Neural crest cell (in vitro differentiated cells): ENCODE results near the gene HDAC1. TPM values are rescaled to one million over a fixed set of nuclear protein-coding genes. Genes with fewer than 3 reads are reported as not detected.

Experiments used
- DNase-seq: peaks from one replicate; pipeline ENCODE4 v3.0.0; 2021; ENCODE audit warnings: low read depth, mixed read lengths, low spot score
- H3K27ac Mint-ChIP-seq: one replicate; pipeline ENCODE4 v1.8.0; 2021; ENCODE audit warnings: mild to moderate bottlenecking, mixed read lengths; ENCODE audit not compliant: unreplicated experiment
- H3K27me3 Mint-ChIP-seq: 2 replicates; pipeline ENCODE4 v1.8.0; 2021; ENCODE audit warnings: low read depth, mild to moderate bottlenecking, mixed read lengths
- H3K36me3 Mint-ChIP-seq: 2 replicates; pipeline ENCODE4 v1.8.0; 2021; ENCODE audit warnings: low read depth, mild to moderate bottlenecking, mixed read lengths
- H3K4me1 Mint-ChIP-seq: 2 replicates; pipeline ENCODE4 v1.8.0; 2021; ENCODE audit warnings: mixed read lengths
- H3K4me3 Mint-ChIP-seq: one replicate; pipeline ENCODE4 v1.8.0; 2021; ENCODE audit warnings: mild to moderate bottlenecking, mixed read lengths
- H3K9me3 Mint-ChIP-seq: 2 replicates; pipeline ENCODE4 v1.8.0; 2021; ENCODE audit warnings: mixed read lengths
- CTCF ChIP-seq: fragments of 200-600 bp; sonication (generic); conservative IDR thresholded peaks from 2 replicates; pipeline ENCODE4 v1.5.0; 2021; ENCODE audit warnings: antibody characterized with exemption, mild to moderate bottlenecking
- total RNA-seq: library from RNA; stranded (reverse); gene quantifications from 2 replicates; pipeline ENCODE4 v1.2.1, GENCODE V29; 2021

HDAC1 gene
- total RNA-seq, 1 donor from 2014 or later: 130 TPM

DNA sequence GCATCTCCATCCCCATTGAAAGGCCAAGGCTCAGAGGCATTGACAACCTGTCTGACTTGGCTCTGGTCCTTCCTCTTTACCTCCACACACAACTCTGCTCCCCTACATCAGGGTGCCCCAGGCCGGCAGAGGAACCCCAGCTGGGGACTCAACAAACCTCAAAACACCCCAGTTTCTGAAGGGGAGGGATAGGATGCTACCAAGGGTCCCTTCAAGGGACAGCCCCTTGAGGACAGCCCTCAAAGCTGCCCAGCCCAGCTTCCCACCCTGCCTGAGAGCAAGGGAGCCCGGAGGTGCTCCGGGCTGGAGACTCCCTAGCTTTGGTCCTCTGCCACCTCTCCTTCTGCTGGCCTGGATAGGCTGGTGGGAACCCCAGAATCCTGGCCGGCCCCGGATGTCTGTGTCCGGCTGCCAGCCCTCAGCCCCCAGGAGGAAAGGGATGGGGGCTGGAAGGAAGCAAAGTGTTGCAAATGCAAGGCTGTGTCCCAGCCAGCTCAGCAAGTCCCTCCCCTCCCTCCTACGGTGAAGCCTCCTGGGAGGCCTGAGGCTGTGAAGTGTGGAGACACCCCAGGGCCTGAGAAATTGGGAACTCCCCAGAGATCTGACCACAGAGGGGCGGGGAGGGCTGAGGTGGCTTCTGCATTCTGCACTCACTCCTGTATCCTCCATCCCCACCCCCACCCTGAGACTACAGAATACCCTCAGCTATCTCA is 45.2 kb downstream of the HDAC1 start:
- H3K27me3 Mint-ChIP-seq: peaks cover 21% of the 10 kb centered on the region
- DNase-seq: no peak
- no peak overlapping the region for H3K27ac Mint-ChIP-seq
- peaks cover 22% of the 10 kb centered on the region for H3K36me3 Mint-ChIP-seq
- no peaks in the 10 kb centered on the region for H3K9me3 Mint-ChIP-seq
- peaks cover 70% of the 10 kb centered on the region for H3K4me1 Mint-ChIP-seq
- no peak for TF ChIP-seq CTCF
- H3K4me3 Mint-ChIP-seq: peak overlapping the region; percentile 88

- Mint-ChIP-seq H3K27me3 (peaks cover 16% of the 10 kb centered on the region), H3K36me3 (peaks cover 15% of the 10 kb centered on the region), H3K4me1 (peaks cover 63% of the 10 kb centered on the region), H3K27ac (peak overlapping the region; percentile 98), H3K9me3 (no peaks in the 10 kb centered on the region), H3K4me3 (peak overlapping the region; percentile 81)
- no peak for TF ChIP-seq CTCF
- peak; percentile 53 for DNase-seq
Observed at GRCh38 chr1:32337855-32338636, 46.2 kb downstream of the HDAC1 start.

GRCh38 chr1:32338637-32339145 is 46.8 kb downstream of the HDAC1 start:
- Mint-ChIP-seq H3K27me3 (peaks cover 11% of the 10 kb centered on the region), H3K4me3 (peak overlapping the region; percentile 81), H3K27ac (peak overlapping the region; percentile 98), H3K9me3 (no peaks in the 10 kb centered on the region), H3K36me3 (peaks cover 11% of the 10 kb centered on the region), H3K4me1 (peaks cover 56% of the 10 kb centered on the region)
- TF ChIP-seq CTCF: no peak
- no peak for DNase-seq

DNA sequence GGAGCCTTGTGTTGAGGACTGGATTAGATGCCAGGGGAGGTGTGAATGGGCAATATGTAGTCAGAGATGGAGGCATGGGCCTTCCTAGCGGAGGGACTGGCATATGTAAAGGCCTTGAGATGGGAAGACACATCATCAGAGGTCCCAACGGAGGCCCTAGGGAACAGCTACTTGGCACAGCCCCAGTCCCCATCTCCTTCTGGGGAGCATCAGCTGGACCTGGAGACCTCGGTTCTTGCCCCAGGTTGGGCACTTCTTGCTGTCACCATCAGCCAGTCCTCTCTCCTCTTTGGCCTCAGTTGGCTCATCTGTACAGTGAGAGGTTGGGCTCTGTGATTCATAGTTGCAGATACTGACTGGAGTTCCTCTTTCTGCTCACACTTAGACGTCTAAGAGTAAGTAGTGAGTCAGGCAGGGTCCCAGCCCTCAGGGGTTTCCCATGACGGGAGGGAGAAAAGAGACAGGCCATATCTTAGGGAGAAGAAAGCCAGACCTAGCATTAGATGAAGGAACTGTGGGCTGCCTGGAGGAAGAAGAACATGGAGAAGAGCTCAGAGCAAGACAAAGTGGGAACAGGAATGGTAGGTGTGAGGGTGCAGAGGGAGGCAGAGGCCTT is 47.6 kb downstream of the HDAC1 start:
- Mint-ChIP-seq H3K4me1 (peaks cover 49% of the 10 kb centered on the region), H3K36me3 (peaks cover 4% of the 10 kb centered on the region), H3K9me3 (no peaks in the 10 kb centered on the region), H3K27ac (peak overlapping the region; percentile 35), H3K27me3 (peaks cover 6% of the 10 kb centered on the region), H3K4me3 (peak overlapping the region; percentile 14)
- TF ChIP-seq CTCF: no peak
- DNase-seq: no peak

GRCh38 chr1:32341186-32341757 is 49.4 kb downstream of the HDAC1 start:
- H3K36me3 Mint-ChIP-seq: no peaks in the 10 kb centered on the region
- TF ChIP-seq CTCF: no peak
- peaks cover 2% of the 10 kb centered on the region for H3K27me3 Mint-ChIP-seq
- no peak overlapping the region for H3K4me3 Mint-ChIP-seq
- H3K27ac Mint-ChIP-seq: peak overlapping the region; percentile 71
- no peak for DNase-seq
- H3K4me1 Mint-ChIP-seq: peaks cover 45% of the 10 kb centered on the region
- H3K9me3 Mint-ChIP-seq: no peaks in the 10 kb centered on the region
